Esophagus squamous epithelium (tissue), 4 donors: ENCODE results near the gene SEMA4F.

Experiments used
- CTCF ChIP-seq, 6 experiments: fragments of 450-650 bp in 4 of 6; fragments of 200-600 bp in 2 of 6; sonication (generic) in 2 of 6; IDR thresholded peaks; one replicate each; pipeline ENCODE4 v1.5.1; 2016 to 2019; ENCODE audit warnings: antibody characterized with exemption in 6 of 6, mild to moderate bottlenecking in 4 of 6, moderate library complexity in 4 of 6
- POLR2A ChIP-seq, 4 donors: fragments of 450-650 bp; IDR thresholded peaks; one replicate each; pipeline ENCODE4 v1.6.1; 2017; ENCODE audit warnings: antibody characterized with exemption in 4 of 4, mild to moderate bottlenecking in 4 of 4, moderate library complexity in 3 of 4

- TF ChIP-seq CTCF (IDR thresholded peaks at IDR 0.05) = no peak
- no peak for TF ChIP-seq POLR2A (IDR thresholded peaks at IDR 0.05)
Observed at GRCh38 chr2:74694281-74694680, 40.2 kb downstream of the SEMA4F start.
